Left renal cortex interstitium (tissue), 4 donors: ENCODE results near the gene NFKBIZ. TPM values are rescaled to one million over a fixed set of nuclear protein-coding genes. Genes with fewer than 3 reads are reported as not detected.

Experiments used
- polyA plus RNA-seq, 4 donors: library from polyadenylated mRNA; unstranded; fragments of 120-200 nt; gene quantifications; one replicate each; pipeline ENCODE4 v1.2.1, GENCODE V29; 2013; ENCODE audit not compliant: insufficient read length in 4 of 4

Gene NFKBIZ
- polyA plus RNA-seq, 4 donors: 3.6 to 12.7 (median 11.2) TPM

Other genes starting within 250 kb of the NFKBIZ start
- 10 to 100 TPM; 20.8 to 26.0 (median 22.8) TPM for gene ZBTB11, start 172.4 kb upstream of the NFKBIZ start, polyA plus RNA-seq
- 1,000 to 10,000 TPM; 1,327 to 1,856 (median 1,596) TPM for gene RPL24, start 162.8 kb upstream of the NFKBIZ start, polyA plus RNA-seq
- 10 to 100 TPM; 11.8 to 18.3 (median 14.7) TPM for gene CEP97, start 124.9 kb upstream of the NFKBIZ start, polyA plus RNA-seq
- gene NXPE3, start 70.3 kb upstream of the NFKBIZ start, polyA plus RNA-seq: 1 to 10 TPM; 5.4 to 7.8 (median 6.6) TPM